Rectal smooth muscle tissue (tissue), 1 donor: Measurements from ENCODE around the gene IQCF6.
"Not testable (repeated sequence)": the region's sequence is repeated elsewhere in the genome, so short reads cannot be mapped to it uniquely, and the experiment has no call there.

Experiments
- H3K27ac ChIP-seq: one replicate; pipeline ENCODE4 v1.7.0; 2013; ENCODE audit warnings: low read depth, low read length, inconsistent platforms
- H3K27me3 ChIP-seq: one replicate; pipeline ENCODE4 v1.7.0; 2013; ENCODE audit warnings: low read length; ENCODE audit not compliant: control insufficient read depth, insufficient read depth
- H3K36me3 ChIP-seq: one replicate; pipeline ENCODE4 v1.7.0; 2013; ENCODE audit warnings: low read length; ENCODE audit not compliant: control insufficient read depth, insufficient read depth
- H3K4me1 ChIP-seq: one replicate; pipeline ENCODE4 v1.7.0; 2013; ENCODE audit warnings: low read length; ENCODE audit not compliant: control insufficient read depth, insufficient read depth
- H3K4me3 ChIP-seq: one replicate; pipeline ENCODE4 v1.7.0; 2013; ENCODE audit warnings: low read length
- H3K9ac ChIP-seq: one replicate; pipeline ENCODE4 v1.7.0; 2013; ENCODE audit warnings: low read length

Gene IQCF6

DNA sequence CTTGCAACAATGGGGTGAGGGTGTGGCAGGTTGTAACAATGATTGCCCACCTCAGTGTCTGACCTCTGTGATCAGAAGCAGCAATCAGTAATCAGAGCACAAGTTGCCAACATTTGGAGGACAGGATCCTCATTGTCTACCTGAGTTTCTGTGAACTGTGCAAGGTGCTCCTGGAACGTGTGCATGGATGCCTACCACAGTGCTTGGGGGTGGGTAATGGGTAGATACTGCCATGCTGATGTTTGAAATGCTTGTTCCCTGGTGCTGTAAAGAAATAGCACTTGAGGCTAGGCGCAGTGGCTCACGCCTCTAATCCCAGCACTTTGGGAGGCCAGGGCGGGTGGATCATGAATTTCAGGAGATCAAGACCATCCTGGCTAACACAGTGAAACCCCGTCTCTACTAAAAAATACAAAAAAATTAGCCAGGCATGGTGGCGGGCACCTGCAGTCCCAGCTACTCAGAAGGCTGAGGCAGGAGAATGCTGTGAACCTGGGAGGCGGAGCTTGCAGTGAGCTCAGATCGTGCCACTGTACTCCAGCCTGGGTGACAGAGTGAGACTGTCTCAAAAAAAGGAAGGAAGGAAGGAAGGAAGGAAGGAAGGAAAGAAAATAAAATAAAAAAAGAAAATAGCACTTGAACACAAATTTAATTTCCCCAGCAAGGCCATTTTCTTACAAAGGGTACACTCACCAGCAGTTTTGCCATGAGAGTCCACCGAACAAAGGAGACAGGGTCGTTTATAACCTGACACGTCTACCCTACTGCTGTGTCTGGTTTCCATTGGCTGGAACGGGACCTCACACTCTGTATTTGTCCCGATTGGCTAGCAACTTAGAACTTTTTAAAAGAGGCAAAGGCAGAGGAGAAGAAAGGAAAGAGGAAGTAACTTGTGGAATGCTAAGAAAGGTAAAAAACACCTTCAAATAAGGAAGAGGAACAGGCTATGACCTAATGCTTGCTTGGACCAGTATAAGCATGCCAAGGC is 25.0 kb downstream of the IQCF6 start:
- not testable (repeated sequence) for H3K9ac ChIP-seq, H3K4me3 ChIP-seq

DNA sequence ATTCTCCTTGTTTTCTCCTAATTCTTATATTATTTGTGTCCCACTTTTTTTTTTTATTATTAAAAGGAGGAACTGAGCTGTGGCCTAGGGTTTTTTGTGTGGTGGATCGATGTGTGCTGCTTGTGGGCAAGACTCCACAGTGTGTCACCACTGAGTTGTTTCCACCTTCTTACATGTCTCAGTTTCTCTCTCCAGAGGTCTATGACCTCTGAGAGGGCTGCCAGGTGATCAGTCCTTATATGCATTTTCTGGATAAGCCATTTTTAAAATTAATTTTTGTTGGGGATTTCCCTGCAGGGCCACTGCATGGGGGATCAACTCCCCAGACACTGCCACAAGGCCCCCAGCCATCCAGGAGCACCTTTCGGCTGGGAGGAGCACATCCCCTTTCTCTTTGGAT is 27.8 kb downstream of the IQCF6 start:
- Histone ChIP-seq H3K27ac (no peak overlapping the region), H3K27me3 (no peaks in the 10 kb centered on the region), H3K9ac (no peak overlapping the region), H3K36me3 (no peaks in the 10 kb centered on the region), H3K4me3 (no peak overlapping the region), H3K4me1 (no peaks in the 10 kb centered on the region)

More for the DNA sequence above, 25.0 kb downstream of the IQCF6 start:
- H3K27ac ChIP-seq, H3K4me1 ChIP-seq, H3K36me3 ChIP-seq, H3K27me3 ChIP-seq: not testable (repeated sequence)

GRCh38 chr3:51750878-51751277 is 28.2 kb downstream of the IQCF6 start:
- Histone ChIP-seq H3K4me1 (no peaks in the 10 kb centered on the region), H3K36me3 (no peaks in the 10 kb centered on the region), H3K4me3 (no peak overlapping the region), H3K27me3 (no peaks in the 10 kb centered on the region), H3K27ac (no peak overlapping the region), H3K9ac (no peak overlapping the region)

DNA sequence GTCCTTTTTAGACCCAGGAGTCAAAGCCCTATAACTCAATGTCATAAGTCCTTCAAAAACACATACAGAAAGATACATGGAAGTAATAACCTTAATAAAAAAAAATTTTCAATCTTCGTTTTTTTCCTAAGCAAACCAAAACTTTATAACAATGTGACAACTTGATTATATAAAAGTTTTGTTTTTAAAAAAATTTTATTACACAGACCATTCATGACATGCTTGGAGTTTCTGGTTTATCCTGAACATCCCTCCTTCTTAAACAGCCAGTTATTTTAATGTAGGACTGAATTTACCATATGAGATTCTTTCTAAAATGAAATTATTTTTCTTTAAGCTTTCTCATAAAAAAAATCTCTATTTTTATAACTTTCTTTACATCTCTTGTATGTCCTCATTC is 30.7 kb downstream of the IQCF6 start:
- Histone ChIP-seq H3K4me1 (no peaks in the 10 kb centered on the region), H3K27ac (no peak overlapping the region), H3K27me3 (no peaks in the 10 kb centered on the region), H3K9ac (no peak overlapping the region), H3K4me3 (no peak overlapping the region), H3K36me3 (no peaks in the 10 kb centered on the region)

- Histone ChIP-seq H3K27ac (no peak overlapping the region), H3K36me3 (no peaks in the 10 kb centered on the region), H3K4me3 (no peak overlapping the region), H3K4me1 (no peaks in the 10 kb centered on the region), H3K9ac (no peak overlapping the region), H3K27me3 (no peaks in the 10 kb centered on the region)
Measured at GRCh38 chr3:51747840-51748239, 31.2 kb downstream of the IQCF6 start.

- H3K36me3 ChIP-seq, H3K27me3 ChIP-seq, H3K27ac ChIP-seq, H3K9ac ChIP-seq, H3K4me1 ChIP-seq, H3K4me3 ChIP-seq: not testable (repeated sequence)
Measured at GRCh38 chr3:51742978-51743377, 36.1 kb downstream of the IQCF6 start.

DNA sequence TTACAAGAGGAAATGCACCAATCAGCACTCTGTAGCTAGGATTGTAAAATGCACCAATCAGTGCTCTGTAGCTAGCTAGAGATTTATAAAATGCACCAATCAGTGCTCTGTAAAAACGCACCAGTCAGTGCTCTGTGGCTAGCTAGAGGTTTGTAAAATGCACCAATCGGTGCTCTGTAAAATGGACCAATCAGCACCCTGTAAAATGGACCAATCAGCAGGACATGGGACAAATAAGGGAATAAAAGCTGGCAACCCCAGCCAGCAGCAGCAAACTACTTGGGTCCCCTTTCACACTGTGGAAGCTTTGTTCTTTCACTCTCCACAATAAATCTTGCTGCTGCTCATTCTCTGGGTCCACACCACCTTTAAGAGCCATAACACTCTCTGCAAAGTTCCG is 36.7 kb downstream of the IQCF6 start:
- H3K9ac ChIP-seq, H3K36me3 ChIP-seq, H3K27ac ChIP-seq, H3K4me1 ChIP-seq, H3K4me3 ChIP-seq, H3K27me3 ChIP-seq: not testable (repeated sequence)

- H3K36me3 ChIP-seq, result no peaks in the 10 kb centered on the region
- no peaks in the 10 kb centered on the region for H3K4me1 ChIP-seq
Measured at GRCh38 chr3:51739110-51739509, 39.9 kb downstream of the IQCF6 start.

GRCh38 chr3:51735950-51736349 is 43.1 kb downstream of the IQCF6 start:
- no peak overlapping the region for H3K9ac ChIP-seq
- H3K27me3 ChIP-seq, result no peaks in the 10 kb centered on the region
- H3K4me3 ChIP-seq, result no peak overlapping the region
- no peak overlapping the region for H3K27ac ChIP-seq
- H3K36me3 ChIP-seq, result no peaks in the 10 kb centered on the region
- H3K4me1 ChIP-seq, result no peaks in the 10 kb centered on the region

More at GRCh38 chr3:51739110-51739509, 39.9 kb downstream of the IQCF6 start:
- Histone ChIP-seq H3K4me3 (no peak overlapping the region), H3K9ac (no peak overlapping the region), H3K27me3 (no peaks in the 10 kb centered on the region), H3K27ac (no peak overlapping the region)

DNA sequence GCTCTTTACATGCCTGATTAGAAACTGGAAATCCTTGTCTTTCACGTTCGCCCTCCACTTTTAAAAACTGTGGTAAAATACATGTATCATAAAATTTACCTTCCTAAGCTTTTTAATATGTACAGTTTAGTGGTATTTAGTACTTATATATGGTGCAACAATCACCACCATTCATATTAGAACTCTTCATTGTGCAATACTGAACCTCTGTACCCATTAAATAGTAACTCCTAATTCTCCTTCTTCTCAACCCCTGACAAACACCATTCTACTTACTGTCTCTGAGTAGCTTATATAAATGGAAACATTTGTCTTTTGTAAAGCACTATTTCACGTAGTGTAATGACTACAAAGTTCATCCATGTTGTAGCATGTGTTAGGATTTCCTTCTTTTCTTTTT is 44.0 kb downstream of the IQCF6 start:
- H3K27ac ChIP-seq, result no peak overlapping the region
- no peaks in the 10 kb centered on the region for H3K4me1 ChIP-seq
- H3K4me3 ChIP-seq, result no peak overlapping the region
- H3K36me3 ChIP-seq, result no peaks in the 10 kb centered on the region
- no peaks in the 10 kb centered on the region for H3K27me3 ChIP-seq
- no peak overlapping the region for H3K9ac ChIP-seq

DNA sequence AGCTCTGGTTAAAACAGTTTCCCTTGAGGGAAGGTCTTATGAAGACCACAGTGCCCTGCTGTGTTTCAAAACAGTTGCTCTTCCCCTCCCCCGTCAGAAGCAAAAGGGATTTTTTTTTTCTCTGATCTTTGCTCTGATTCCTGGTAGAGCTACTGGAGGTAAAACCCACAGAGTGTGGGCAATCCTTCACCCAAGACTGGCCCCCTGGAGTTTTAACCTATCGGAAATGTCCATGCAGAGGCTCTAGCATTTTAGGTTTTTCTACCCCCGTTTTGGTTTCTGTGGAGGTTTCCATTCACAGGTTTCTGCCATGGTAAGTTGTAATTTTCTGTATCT is 44.5 kb downstream of the IQCF6 start:
- H3K4me3 ChIP-seq, result no peak overlapping the region
- H3K36me3 ChIP-seq, result no peaks in the 10 kb centered on the region
- no peak overlapping the region for H3K9ac ChIP-seq
- no peak overlapping the region for H3K27ac ChIP-seq
- H3K4me1 ChIP-seq, result no peaks in the 10 kb centered on the region
- H3K27me3 ChIP-seq, result no peaks in the 10 kb centered on the region

DNA sequence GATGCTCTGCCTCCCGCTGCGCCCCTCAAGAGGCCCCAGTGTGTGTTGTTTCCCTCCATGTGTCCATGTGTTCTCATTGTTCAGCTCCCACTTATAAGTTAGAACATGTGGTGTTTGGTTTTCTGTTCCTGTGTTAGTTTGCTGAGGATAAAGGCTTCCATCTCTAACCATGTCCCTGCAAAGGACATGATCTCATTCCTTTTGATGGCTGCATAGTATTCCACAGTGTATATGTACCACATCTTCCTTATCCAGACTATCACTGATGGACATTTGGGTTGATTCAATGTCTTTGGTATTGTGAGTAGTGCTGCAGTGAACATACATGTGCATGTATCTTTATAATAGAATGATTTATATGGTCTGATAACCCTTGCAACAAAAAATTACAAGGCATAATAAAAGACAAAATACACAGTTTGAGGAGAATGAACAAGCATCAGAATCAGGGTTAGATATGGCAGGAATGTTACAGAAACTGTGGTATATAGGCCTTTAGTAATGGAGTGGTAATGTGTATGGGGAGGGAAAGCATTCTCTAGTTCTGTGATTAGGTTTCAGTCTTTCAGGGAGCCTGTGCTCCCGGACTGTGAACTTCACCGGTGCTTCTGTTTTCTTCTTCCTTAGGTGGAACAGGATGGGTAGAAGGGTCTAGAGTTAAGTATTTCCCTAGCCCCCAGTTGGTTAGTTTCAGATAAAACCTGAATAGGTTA is 45.0 kb downstream of the IQCF6 start:
- Histone ChIP-seq H3K27me3 (no peaks in the 10 kb centered on the region), H3K27ac (no peak overlapping the region), H3K36me3 (no peaks in the 10 kb centered on the region), H3K4me3 (no peak overlapping the region), H3K9ac (no peak overlapping the region), H3K4me1 (no peaks in the 10 kb centered on the region)
